Ishikawa (cell line): ENCODE results near the gene AMN.

ENCODE experiments used
- CEBPB ChIP-seq: IDR thresholded peaks from 2 replicates; pipeline ENCODE4 v1.6.1; 2012
- CREB1 ChIP-seq: IDR thresholded peaks from 2 replicates; pipeline ENCODE4 v1.6.1; 2012; ENCODE audit warnings: low read depth
- EGR1 ChIP-seq: IDR thresholded peaks from 2 replicates; pipeline ENCODE4 v1.6.1; 2012
- EP300 ChIP-seq: IDR thresholded peaks from 2 replicates; pipeline ENCODE4 v1.6.1; 2012; ENCODE audit warnings: borderline replicate concordance
- FOXM1 ChIP-seq: IDR thresholded peaks from 2 replicates; pipeline ENCODE4 v1.6.1; 2012; ENCODE audit warnings: low read depth, borderline replicate concordance
- NFIC ChIP-seq: IDR thresholded peaks from 2 replicates; pipeline ENCODE4 v1.6.1; 2012
- RAD21 ChIP-seq: IDR thresholded peaks from 2 replicates; pipeline ENCODE4 v1.6.1; 2012; ENCODE audit warnings: low read depth
- TAF1 ChIP-seq: IDR thresholded peaks from 2 replicates; pipeline ENCODE4 v1.6.1; 2012; ENCODE audit warnings: low read depth, mild to moderate bottlenecking
- TCF12 ChIP-seq: IDR thresholded peaks from 2 replicates; pipeline ENCODE4 v1.6.1; 2012; ENCODE audit warnings: low read depth
- TEAD4 ChIP-seq: IDR thresholded peaks from 2 replicates; pipeline ENCODE4 v1.6.1; 2012
- YY1 ChIP-seq: IDR thresholded peaks from 2 replicates; pipeline ENCODE4 v1.6.1; 2012; ENCODE audit warnings: low read depth
- ZBTB7A ChIP-seq: IDR thresholded peaks from 2 replicates; pipeline ENCODE4 v1.6.1; 2012; ENCODE audit warnings: low read depth
- TF ChIP-seq, protein P1 (sequence below): IDR thresholded peaks from 2 replicates; pipeline ENCODE4 v1.6.1; 2012; ENCODE audit warnings: low read depth, mild to moderate bottlenecking
- TF ChIP-seq, protein P2 (sequence below): IDR thresholded peaks from 2 replicates; pipeline ENCODE4 v1.6.1; 2012
- TF ChIP-seq, protein P3 (sequence below): IDR thresholded peaks from 2 replicates; pipeline ENCODE4 v1.6.1; 2012

Gene AMN

DNA sequence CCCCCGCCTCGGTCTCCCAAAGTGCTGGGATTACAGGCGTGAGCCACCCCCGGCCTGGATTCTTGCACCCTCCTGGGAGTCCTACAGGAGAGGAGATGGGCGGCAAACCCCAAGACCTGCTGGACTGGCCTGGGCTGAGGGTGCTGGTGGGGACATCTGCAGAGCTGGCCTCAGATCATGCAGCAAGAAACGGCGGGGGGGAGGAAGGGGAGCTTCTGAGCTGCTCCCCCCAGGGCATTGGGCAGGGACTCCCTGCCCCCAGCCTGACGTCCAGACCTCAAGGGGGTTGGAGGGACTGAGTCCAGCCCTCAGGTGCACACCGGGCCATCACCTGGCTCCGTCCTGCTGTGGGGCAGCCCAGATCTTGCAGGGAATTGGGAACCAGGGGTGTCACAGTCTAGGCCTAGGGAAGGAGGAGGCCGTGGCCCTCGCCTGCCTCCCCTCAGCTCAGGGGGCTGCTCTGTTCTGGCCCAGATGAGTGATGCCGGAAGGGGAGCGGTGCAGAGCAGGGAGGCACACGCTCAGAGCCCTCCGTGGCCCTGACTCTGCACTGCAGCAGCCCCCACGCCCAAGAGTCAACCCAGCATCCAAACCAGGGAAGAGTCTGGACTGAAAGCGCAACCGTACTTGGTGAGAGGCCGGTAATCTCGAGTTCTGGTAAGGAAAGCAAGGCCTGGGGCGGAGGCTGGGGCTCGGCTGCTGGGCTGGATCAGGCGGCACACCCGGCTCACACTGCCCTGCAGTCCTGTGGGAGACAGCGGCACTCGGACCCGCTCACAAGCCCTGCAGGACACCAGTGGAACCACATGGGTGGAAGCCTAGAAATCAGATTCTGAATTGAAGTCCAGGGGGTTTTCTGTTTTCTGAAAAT is 8.9 kb upstream of the AMN start:
- TF ChIP-seq TAF1 = no peak
- no peak for TF ChIP-seq CEBPB
- no peak for TF ChIP-seq TCF12
- TF ChIP-seq, protein P1, sequence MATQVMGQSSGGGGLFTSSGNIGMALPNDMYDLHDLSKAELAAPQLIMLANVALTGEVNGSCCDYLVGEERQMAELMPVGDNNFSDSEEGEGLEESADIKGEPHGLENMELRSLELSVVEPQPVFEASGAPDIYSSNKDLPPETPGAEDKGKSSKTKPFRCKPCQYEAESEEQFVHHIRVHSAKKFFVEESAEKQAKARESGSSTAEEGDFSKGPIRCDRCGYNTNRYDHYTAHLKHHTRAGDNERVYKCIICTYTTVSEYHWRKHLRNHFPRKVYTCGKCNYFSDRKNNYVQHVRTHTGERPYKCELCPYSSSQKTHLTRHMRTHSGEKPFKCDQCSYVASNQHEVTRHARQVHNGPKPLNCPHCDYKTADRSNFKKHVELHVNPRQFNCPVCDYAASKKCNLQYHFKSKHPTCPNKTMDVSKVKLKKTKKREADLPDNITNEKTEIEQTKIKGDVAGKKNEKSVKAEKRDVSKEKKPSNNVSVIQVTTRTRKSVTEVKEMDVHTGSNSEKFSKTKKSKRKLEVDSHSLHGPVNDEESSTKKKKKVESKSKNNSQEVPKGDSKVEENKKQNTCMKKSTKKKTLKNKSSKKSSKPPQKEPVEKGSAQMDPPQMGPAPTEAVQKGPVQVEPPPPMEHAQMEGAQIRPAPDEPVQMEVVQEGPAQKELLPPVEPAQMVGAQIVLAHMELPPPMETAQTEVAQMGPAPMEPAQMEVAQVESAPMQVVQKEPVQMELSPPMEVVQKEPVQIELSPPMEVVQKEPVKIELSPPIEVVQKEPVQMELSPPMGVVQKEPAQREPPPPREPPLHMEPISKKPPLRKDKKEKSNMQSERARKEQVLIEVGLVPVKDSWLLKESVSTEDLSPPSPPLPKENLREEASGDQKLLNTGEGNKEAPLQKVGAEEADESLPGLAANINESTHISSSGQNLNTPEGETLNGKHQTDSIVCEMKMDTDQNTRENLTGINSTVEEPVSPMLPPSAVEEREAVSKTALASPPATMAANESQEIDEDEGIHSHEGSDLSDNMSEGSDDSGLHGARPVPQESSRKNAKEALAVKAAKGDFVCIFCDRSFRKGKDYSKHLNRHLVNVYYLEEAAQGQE = no peak
- TF ChIP-seq RAD21 = no peak
- TF ChIP-seq TEAD4 = no peak

DNA sequence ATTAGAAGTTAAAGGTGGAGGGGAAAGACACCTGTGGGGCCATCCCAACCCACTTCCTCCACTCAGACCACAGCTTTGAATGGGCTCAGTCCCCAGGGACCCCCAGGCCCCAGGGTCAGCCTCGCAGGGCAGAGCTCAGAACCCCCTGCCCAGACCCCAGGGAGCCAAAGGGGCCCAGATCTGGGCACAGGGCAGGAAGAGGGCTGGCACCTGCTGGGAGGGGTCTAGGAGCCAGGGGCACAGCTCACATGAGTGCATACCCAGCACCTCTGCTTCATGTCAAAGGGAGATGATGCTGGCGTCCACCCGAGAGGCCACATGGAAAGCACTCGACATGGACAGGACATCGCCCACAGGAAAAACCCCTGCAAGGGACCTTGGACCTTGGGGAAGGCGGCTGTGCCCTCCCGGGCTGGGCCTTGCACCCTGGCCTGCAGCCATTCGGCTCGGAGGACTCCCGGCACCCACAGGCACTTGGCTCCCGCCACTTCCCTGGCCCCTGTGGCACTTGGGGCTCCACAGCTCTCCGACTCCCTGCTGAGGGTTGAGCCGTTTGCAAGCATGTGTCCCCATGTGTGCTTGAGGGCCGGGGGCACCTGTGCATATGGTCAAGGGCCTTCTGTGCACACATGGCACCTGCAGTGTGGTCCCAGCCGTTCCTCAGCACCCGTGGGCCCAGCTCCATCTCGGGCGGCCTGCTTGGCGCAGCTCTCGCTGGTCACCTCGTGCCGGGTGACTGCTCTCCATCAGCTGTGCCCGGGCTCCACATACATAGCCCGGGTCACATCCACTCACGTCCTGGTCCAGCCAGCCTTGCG is 7.8 kb upstream of the AMN start:
- TF ChIP-seq YY1 (no peak), TEAD4 (no peak), NFIC (no peak), ZBTB7A (no peak), RAD21 (no peak), TAF1 (no peak), EP300 (no peak), EGR1 (no peak), CEBPB (no peak), CREB1 (no peak), TCF12 (no peak)
- TF ChIP-seq, protein P2, sequence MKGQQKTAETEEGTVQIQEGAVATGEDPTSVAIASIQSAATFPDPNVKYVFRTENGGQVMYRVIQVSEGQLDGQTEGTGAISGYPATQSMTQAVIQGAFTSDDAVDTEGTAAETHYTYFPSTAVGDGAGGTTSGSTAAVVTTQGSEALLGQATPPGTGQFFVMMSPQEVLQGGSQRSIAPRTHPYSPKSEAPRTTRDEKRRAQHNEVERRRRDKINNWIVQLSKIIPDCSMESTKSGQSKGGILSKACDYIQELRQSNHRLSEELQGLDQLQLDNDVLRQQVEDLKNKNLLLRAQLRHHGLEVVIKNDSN = no peak
- TF ChIP-seq, protein P3, sequence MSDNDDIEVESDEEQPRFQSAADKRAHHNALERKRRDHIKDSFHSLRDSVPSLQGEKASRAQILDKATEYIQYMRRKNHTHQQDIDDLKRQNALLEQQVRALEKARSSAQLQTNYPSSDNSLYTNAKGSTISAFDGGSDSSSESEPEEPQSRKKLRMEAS = no peak

DNA sequence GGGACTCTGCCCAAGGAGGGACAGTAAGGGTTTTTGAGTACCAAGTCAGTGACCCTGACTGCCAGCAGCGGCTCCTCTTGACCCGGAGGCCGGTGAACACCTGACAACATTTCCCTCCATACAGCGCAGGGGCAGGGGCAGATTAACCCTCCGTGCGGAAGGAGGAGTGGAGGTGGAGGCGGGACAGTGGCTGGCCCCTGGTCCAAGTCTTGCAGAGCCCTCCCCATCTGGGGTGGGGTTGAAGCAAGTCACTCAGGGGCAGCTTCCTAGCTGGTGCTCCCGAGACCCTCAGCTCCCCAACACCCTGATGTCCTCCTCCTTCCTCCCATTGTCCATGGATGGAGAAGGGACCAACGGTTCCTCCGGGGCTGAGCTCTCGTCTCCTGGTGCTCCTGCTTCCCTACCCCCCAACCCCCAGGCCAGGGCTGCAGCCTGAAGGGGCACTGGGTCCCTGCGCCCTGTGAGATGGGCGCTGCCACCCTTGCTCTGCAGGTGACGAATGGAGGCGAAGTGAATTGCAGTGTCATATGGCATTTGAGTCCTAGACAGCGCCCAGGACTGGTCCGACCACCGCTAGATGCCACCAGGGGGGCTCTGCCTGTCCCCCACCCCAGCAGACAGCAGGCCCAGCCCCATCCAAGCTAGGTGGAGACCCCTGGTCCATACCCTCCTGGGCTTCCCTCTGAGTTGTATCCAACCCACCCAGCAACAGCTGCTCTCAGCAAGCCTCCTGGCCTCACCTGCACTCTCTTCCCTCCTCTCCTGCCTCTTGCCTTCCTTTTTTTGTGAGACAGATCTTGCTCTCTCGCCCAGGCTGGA is 7.0 kb upstream of the AMN start:
- no peak for TF ChIP-seq CEBPB
- TF ChIP-seq RAD21 = no peak
- no peak for TF ChIP-seq TAF1
- TF ChIP-seq EP300 = no peak
- no peak for TF ChIP-seq YY1
- no peak for TF ChIP-seq ZBTB7A
- no peak for TF ChIP-seq CREB1
- no peak for TF ChIP-seq EGR1
- TF ChIP-seq, protein P2 = no peak

DNA sequence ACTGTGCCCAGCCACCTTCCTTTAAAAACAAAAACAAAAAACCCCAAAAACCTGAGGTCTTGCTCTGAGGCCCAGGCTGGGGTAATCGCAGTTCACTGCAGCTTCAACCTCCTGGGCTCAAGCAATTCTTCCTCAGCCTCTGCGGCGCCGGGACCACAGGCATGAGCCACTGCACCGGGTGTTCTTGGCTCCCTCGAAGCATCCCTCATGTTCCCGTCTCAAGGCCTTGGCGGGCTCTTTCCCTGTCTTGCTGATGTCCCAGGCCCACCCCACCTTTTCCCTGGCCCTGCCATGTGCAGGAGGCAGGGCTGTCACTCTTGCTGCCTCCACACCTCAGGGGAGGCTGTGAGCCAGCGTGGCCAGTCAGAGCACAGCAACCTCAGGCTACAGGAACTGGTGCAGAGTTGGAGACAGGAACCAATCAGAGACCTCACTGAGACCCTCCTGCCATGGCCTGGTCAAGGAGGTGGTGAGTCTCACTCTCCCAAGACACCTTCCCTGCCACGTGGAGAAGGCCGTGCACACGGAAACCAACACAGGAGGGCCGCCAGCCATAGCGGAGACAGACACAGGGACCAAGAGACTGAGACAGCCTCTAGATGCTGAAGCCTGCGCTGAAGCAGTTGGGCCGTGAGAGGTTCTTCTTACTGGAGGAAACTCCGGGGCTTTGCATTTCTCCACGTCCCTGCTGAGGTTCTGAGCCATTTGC is 6.0 kb upstream of the AMN start:
- TF ChIP-seq YY1 = no peak
- no peak for TF ChIP-seq FOXM1
- TF ChIP-seq TCF12 = no peak
- TF ChIP-seq CREB1 = no peak
- TF ChIP-seq EP300 = no peak
- TF ChIP-seq TAF1 = no peak
- TF ChIP-seq, protein P1 = no peak
- TF ChIP-seq RAD21 = no peak
- TF ChIP-seq NFIC = no peak
- no peak for TF ChIP-seq EGR1

DNA sequence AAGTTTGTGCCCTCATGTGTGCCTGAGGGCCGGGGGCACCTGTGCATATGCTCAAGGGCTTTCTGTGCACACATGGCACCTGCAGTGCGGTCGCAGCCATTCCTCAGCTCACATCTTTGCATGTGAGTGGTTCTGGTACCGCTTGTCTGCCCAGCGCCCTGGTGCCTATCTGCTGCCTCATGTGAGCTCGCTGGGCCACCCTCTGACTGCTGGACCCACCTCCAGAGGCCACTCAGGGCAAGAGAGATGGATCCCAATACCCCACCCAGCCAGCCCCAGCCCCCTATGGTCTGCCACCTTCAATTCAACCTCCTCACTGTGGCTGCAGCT is 5.4 kb upstream of the AMN start:
- no peak for TF ChIP-seq TCF12
- TF ChIP-seq, protein P3 = no peak
- no peak for TF ChIP-seq CREB1
- TF ChIP-seq EP300 = no peak
- TF ChIP-seq TEAD4 = no peak
- TF ChIP-seq YY1 = no peak
- no peak for TF ChIP-seq NFIC
- no peak for TF ChIP-seq ZBTB7A
- no peak for TF ChIP-seq EGR1
- no peak for TF ChIP-seq TAF1
- TF ChIP-seq RAD21 = no peak
- TF ChIP-seq, protein P1 = no peak
- TF ChIP-seq CEBPB = no peak
- TF ChIP-seq FOXM1 = no peak
- TF ChIP-seq, protein P2 = no peak
